ENCODE measurements around the gene CCDC197.

CCDC197 gene

GRCh38 chr14:93973607-93974006 lies 23.5 kb upstream of the CCDC197 start:
- no peak overlapping the region for H3K4me3 ChIP-seq (ENCODE audit: control insufficient read depth, low read depth, low read length)
- no peak for TF ChIP-seq CTCF (IDR thresholded peaks at IDR 0.05; ENCODE audit: control insufficient read depth, insufficient read depth, low read depth, low read length, missing control alignments)
- DNase-seq (ENCODE audit: low read depth) = no peak

- TF ChIP-seq CTCF (IDR thresholded peaks at IDR 0.05; ENCODE audit: control insufficient read depth, insufficient read depth, low read depth, low read length, missing control alignments) = no peak
- DNase-seq (ENCODE audit: low read depth) = no peak
- H3K4me3 ChIP-seq (ENCODE audit: control insufficient read depth, low read depth, low read length) = no peak overlapping the region
Observed at GRCh38 chr14:93974299-93974698, 22.8 kb upstream of the CCDC197 start.

GRCh38 chr14:93974833-93975232 lies 22.3 kb upstream of the CCDC197 start:
- no peak for TF ChIP-seq CTCF (IDR thresholded peaks at IDR 0.05; ENCODE audit: control insufficient read depth, insufficient read depth, low read depth, low read length, missing control alignments)
- DNase-seq (ENCODE audit: low read depth) = no peak

DNA sequence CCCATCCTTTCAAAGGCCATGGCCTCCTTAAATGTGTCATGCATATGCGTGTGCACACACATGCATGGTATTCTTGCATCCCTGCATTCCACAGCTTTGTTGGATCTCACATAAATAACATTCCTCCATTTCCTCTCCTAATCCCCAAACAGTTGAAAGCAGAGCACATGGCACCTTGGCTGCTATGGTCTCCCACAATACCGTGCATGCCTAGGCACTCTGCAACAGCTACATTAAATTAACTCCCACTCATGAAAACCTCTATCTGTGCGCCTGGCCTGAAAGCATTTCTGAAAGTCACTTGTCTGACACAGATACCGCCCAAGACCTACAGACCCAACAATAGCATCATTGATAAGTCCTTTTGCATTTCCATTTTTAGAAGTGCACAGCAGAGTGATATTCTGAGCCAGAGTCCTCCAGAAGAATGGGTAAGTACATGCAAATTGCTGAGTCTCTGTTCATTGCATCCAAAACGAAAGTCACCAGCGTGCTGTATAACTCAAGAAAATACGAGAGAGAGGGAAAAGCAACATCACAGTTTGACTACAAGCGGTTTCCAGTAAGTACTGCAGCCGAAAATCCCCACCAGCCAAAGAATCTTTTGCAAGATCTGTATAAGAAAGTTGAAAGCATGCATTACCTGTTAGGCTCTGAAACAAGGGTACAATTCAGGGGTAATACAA lies 21.2 kb upstream of the CCDC197 start:
- DNase-seq (ENCODE audit: low read depth) = no peak
- H3K4me3 ChIP-seq (ENCODE audit: control insufficient read depth, low read depth, low read length) = no peak overlapping the region
- TF ChIP-seq CTCF (IDR thresholded peaks at IDR 0.05; ENCODE audit: control insufficient read depth, insufficient read depth, low read depth, low read length, missing control alignments) = no peak

More at GRCh38 chr14:93974833-93975232, 22.3 kb upstream of the CCDC197 start:
- no peak overlapping the region for H3K4me3 ChIP-seq (ENCODE audit: control insufficient read depth, low read depth, low read length)

- H3K4me3 ChIP-seq (ENCODE audit: control insufficient read depth, low read depth, low read length) = no peak within 1 kb of the TSS
- DNase-seq (ENCODE audit: low read depth) = no peak
- TF ChIP-seq CTCF (IDR thresholded peaks at IDR 0.05; ENCODE audit: control insufficient read depth, insufficient read depth, low read depth, low read length, missing control alignments) = no peak
Observed at GRCh38 chr14:93976477-93977057, 20.5 kb upstream of the CCDC197 start, which contains the start of gene ASB2. ASB2 (minus strand) TSS chr14:93976570; CDS start chr14:93964539, 12,031 bp downstream.

GRCh38 chr14:93977171-93977570 lies 19.9 kb upstream of the CCDC197 start:
- TF ChIP-seq CTCF (IDR thresholded peaks at IDR 0.05; ENCODE audit: control insufficient read depth, insufficient read depth, low read depth, low read length, missing control alignments) = no peak
- H3K4me3 ChIP-seq (ENCODE audit: control insufficient read depth, low read depth, low read length) = no peak overlapping the region
- no peak for DNase-seq (ENCODE audit: low read depth)
